Psoas muscle (tissue), 8 donors: ENCODE data around the gene APOBEC3F. TPM values are rescaled to one million over a fixed set of nuclear protein-coding genes. Genes with fewer than 3 reads are reported as not detected.
"Not testable (repeated sequence)": the region's sequence is repeated elsewhere in the genome, so short reads cannot be mapped to it uniquely, and the experiment has no call there.

Source experiments
- ATAC-seq, 4 donors: fragments of 200-7000 bp; cut with Tn5 transposase; one replicate each; pipeline ENCODE4 v1.9.1; 2020; ENCODE audit warnings: moderate library complexity in 3 of 4, mild to moderate bottlenecking in 2 of 4
- DNase-seq, 2 donors: peaks; one replicate each; pipeline ENCODE4 v3.0.0-alpha.2; 2020
- H3K27ac ChIP-seq: fragments of 200-600 bp; one replicate; pipeline ENCODE4 v1.8.0; 2022
- H3K27me3 ChIP-seq, 3 donors: fragments of 200-600 bp in 1 of 3; one replicate each; pipeline versions ENCODE4 v1.6.1 to v1.8.0; 2013 to 2022; ENCODE audit warnings: low read length in 2 of 3, mild to moderate bottlenecking in 2 of 3, moderate library complexity in 1 of 3; ENCODE audit not compliant: insufficient read depth in 3 of 3
- H3K36me3 ChIP-seq, 2 donors: fragments of 200-600 bp in 1 of 2; one replicate each; pipeline versions ENCODE4 v1.6.1 to v1.8.0; 2013 to 2022; ENCODE audit warnings: low read depth in 1 of 2, mild to moderate bottlenecking in 1 of 2, moderate library complexity in 1 of 2; ENCODE audit not compliant: insufficient read depth in 1 of 2
- H3K4me1 ChIP-seq: fragments of 200-600 bp; one replicate; pipeline ENCODE4 v1.8.0; 2022
- H3K4me3 ChIP-seq: fragments of 200-600 bp; one replicate; pipeline ENCODE4 v1.8.0; 2022; ENCODE audit warnings: mild to moderate bottlenecking
- H3K9me3 ChIP-seq: fragments of 200-600 bp; one replicate; pipeline ENCODE4 v1.8.0; 2022
- CTCF ChIP-seq: fragments of 200-600 bp; IDR thresholded peaks from one replicate; pipeline ENCODE4 v1.8.0; 2022; ENCODE audit warnings: antibody characterized with exemption
- WGBS, 3 donors: extraction: QIAGEN DNeasy Blood & Tissue Kit; methylation state at CpG; one replicate each; pipeline versions ENCODE4 v1.1.6 to v1.1.7; 2013; 5-methylcytosine and 5-hydroxymethylcytosine counted together
- intact Hi-C, 2 donors: fragments of 100-400 bp; cut with DNase I; formaldehyde crosslinking; loops; one replicate each; pipeline versions ENCODE4 v1.11.0 to v1.14.2; 2022
- polyA plus RNA-seq, 3 donors: library from polyadenylated mRNA; stranded (reverse); fragments of 200-250 nt; gene quantifications; one replicate each; pipeline ENCODE4 v1.2.3, GENCODE V29; 2013
- total RNA-seq, 4 donors: library from RNA; stranded (reverse); fragmentation: NEBNext Ultra II Directional in 2 of 4; extraction: Animal tissue kit (Norgen Biotek cat#: 25700) in 2 of 4; gene quantifications; one replicate each; pipeline versions ENCODE4 v1.2.1 to v1.2.4, GENCODE V29; 2021 to 2023
- donor health status: healthy with polysubstance abuse.
- donor health status: DM: no; HTN: no; CAD: no; lungs with moderate emphysema.
- donor health status: Bipolar disorder and iron deficiency.
- donor health status: healthy.
- donor health status: DM: yes; HTN: yes; CAD: no.
- donor health status: DM: no; HTN: no; CAD: no.
- donor health status: DM: no; HTN: no; CAD: no.
- donor health status: DM: yes; HTN: yes; CAD: no.

The APOBEC3F gene
- total and polyA plus RNA-seq, 7 donors, result 0.06 to 1.4 (median 0.50) TPM

GRCh38 chr22:39055658-39056057, 15.0 kb downstream of the APOBEC3F start:
- Histone ChIP-seq H3K4me3 (no peak overlapping the region), H3K27me3 (peaks cover 0 to 20% (median 3%) of the 10 kb centered on the region in 3 donors), H3K27ac (no peak overlapping the region), H3K4me1 (no peaks in the 10 kb centered on the region), H3K9me3 (no peaks in the 10 kb centered on the region), H3K36me3 (no peaks in the 10 kb centered on the region)
- intact Hi-C loops, result no loop called here
- TF ChIP-seq CTCF, result no peak
- DNase-seq (no peak), ATAC-seq (no peak)
- 91 to 93% (median 91%) methylated on average over 11 of the region's 11 CpGs for WGBS, 3 donors

- H3K4me1 ChIP-seq, ATAC-seq, H3K9me3 ChIP-seq, DNase-seq, H3K27ac ChIP-seq, H3K36me3 ChIP-seq, intact Hi-C loops, H3K4me3 ChIP-seq: not testable (repeated sequence)
- 59 to 71% (median 60%) methylated on average over 6 of the region's 6 CpGs for WGBS, 3 donors
- H3K27me3 ChIP-seq, result peaks cover 0 to 10% (median 5%) of the 10 kb centered on the region in 3 donors
Observed at GRCh38 chr22:39061290-39061689, 20.6 kb downstream of the APOBEC3F start.

GRCh38 chr22:39061951-39062350, 21.3 kb downstream of the APOBEC3F start:
- DNase-seq, intact Hi-C loops, H3K9me3 ChIP-seq, H3K4me1 ChIP-seq, H3K4me3 ChIP-seq, H3K27ac ChIP-seq, H3K36me3 ChIP-seq, ATAC-seq: not testable (repeated sequence)
- WGBS, 3 donors, result 74 to 86% (median 76%) methylated on average over 10 of the region's 10 CpGs
- H3K27me3 ChIP-seq, result peaks cover 0 to 10% (median 5%) of the 10 kb centered on the region in 3 donors

GRCh38 chr22:39063904-39064303, 23.2 kb downstream of the APOBEC3F start:
- ATAC-seq, H3K36me3 ChIP-seq, H3K27ac ChIP-seq, intact Hi-C loops, H3K4me1 ChIP-seq, H3K9me3 ChIP-seq, H3K4me3 ChIP-seq, DNase-seq: not testable (repeated sequence)
- 85 to 92% (median 89%) methylated on average over 8 of the region's 8 CpGs for WGBS, 3 donors
- H3K27me3 ChIP-seq, result peaks cover 0 to 11% (median 5%) of the 10 kb centered on the region in 3 donors

GRCh38 chr22:39066442-39067276, 26.0 kb downstream of the APOBEC3F start:
- H3K4me1 ChIP-seq, DNase-seq, H3K27me3 ChIP-seq, H3K9me3 ChIP-seq, ATAC-seq, H3K27ac ChIP-seq, H3K4me3 ChIP-seq, intact Hi-C loops, H3K36me3 ChIP-seq: not testable (repeated sequence)
- WGBS, 3 donors, result 85 to 86% (median 85%) methylated on average over 9 of the region's 9 CpGs

- no peak for DNase-seq
- TF ChIP-seq CTCF, result no peak
Observed at GRCh38 chr22:39068033-39068785, 27.5 kb downstream of the APOBEC3F start.

More at GRCh38 chr22:39068033-39068785, 27.5 kb downstream of the APOBEC3F start:
- H3K9me3 ChIP-seq, result no peaks in the 10 kb centered on the region
- H3K27me3 ChIP-seq, result peaks cover 0 to 6% (median 2%) of the 10 kb centered on the region in 3 donors
- H3K4me1 ChIP-seq, result no peaks in the 10 kb centered on the region
- intact Hi-C loops, result no loop called here
- H3K4me3 ChIP-seq, result no peak overlapping the region
- H3K36me3 ChIP-seq, result no peaks in the 10 kb centered on the region
- 69 to 76% (median 69%) methylated on average over 12 to 13 of the region's 13 CpGs for WGBS, 3 donors
- no peak overlapping the region for H3K27ac ChIP-seq
- no peak for ATAC-seq
